WI38 (cell line): Measurements from ENCODE around the gene WTAP.
"Not testable (repeated sequence)": the region's sequence is repeated elsewhere in the genome, so short reads cannot be mapped to it uniquely, and the experiment has no call there.

Experiments used
- H3K4me3 ChIP-seq: 2 replicates; pipeline ENCODE4 v1.5.1; 2011; ENCODE audit warnings: low read depth, mild to moderate bottlenecking, control low read depth, low read length
- TF ChIP-seq, protein P1 (sequence below): IDR thresholded peaks from 2 replicates; pipeline ENCODE4 v1.5.1; 2012; ENCODE audit warnings: low read depth, mild to moderate bottlenecking, control low read depth, low read length

WTAP gene

DNA sequence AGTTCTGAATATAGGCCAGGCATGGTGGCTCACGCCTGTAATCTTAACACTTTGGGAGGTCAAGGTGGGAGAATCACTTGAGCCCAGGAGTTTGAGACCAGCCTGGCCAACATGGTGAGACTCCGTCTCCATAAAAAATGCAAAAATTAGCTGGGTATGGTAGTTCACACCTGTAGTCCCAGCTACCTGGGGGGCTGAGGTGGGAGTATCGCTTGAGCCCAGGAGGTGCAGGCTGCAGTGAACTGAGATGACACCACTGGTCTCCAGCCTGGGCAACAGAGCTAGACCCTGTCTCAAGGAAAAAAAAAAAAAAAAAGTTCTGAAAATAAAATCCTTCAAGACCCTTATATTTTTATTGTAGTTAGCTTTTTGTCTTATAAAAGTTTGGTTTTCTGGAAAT lies 11.7 kb upstream of the WTAP start:
- TF ChIP-seq, protein P1, sequence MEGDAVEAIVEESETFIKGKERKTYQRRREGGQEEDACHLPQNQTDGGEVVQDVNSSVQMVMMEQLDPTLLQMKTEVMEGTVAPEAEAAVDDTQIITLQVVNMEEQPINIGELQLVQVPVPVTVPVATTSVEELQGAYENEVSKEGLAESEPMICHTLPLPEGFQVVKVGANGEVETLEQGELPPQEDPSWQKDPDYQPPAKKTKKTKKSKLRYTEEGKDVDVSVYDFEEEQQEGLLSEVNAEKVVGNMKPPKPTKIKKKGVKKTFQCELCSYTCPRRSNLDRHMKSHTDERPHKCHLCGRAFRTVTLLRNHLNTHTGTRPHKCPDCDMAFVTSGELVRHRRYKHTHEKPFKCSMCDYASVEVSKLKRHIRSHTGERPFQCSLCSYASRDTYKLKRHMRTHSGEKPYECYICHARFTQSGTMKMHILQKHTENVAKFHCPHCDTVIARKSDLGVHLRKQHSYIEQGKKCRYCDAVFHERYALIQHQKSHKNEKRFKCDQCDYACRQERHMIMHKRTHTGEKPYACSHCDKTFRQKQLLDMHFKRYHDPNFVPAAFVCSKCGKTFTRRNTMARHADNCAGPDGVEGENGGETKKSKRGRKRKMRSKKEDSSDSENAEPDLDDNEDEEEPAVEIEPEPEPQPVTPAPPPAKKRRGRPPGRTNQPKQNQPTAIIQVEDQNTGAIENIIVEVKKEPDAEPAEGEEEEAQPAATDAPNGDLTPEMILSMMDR, result no peak
- no peak overlapping the region for H3K4me3 ChIP-seq

DNA sequence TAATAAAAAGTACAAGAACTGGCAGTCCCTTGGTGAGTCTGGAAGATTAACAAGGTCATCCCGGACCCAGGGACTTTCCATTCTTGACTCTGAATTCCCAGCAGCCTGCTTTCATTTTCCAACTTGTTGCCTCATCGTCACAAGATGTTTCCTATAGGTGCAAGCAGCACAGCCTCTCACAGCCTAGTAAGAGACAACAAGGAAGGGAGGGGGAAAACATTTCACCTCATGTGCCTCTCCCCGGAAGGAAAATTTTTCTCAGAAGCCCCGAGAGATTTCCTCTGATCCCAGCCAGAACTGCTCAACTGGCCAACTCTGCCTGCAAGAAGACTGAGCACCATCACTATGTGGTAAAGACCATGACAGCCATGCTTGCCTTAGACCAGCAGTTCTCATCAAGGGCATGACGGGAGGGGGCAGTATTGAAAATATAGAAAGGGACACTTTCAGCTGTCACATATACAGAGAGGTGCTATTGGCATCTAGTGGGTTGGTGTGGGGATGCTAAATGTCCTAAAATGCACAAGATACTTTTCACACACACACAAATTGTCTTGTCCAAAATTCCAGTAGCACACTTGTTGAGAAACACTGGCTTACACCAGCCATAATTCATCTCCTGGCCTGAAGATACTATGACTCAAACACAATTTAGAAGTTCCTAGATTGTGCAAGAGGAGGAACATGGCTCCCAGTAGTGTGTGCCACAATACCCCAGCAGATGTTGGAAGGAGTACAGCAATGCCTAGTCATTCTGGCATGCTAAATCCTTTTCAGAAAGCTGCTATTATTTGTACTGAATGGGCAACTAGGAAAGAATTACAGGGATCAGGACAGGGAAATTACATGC lies 10.8 kb upstream of the WTAP start:
- TF ChIP-seq, protein P1, result no peak
- peak overlapping the region; percentile 9; the same call in 1 of the 2 replicates for H3K4me3 ChIP-seq

DNA sequence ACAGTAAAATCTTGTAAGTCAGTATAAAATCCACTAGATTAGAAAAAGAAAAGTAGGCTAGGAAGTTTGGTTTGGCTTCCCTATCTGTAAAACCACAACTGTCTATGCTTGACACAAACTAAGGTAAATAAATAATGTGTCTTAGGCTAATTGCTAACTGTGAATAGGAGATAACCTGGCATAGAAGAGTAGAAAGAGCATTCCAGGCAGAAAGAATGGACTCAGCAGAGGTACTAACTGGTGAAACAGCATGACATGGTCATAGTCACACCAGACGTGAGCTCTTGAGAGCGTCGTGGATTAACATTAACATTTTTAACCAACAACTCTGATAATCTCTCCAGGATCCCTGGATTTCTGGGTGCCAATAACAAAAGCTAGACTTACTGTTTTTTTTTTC lies 8.7 kb upstream of the WTAP start:
- no peak overlapping the region for H3K4me3 ChIP-seq
- TF ChIP-seq, protein P1, result no peak

DNA sequence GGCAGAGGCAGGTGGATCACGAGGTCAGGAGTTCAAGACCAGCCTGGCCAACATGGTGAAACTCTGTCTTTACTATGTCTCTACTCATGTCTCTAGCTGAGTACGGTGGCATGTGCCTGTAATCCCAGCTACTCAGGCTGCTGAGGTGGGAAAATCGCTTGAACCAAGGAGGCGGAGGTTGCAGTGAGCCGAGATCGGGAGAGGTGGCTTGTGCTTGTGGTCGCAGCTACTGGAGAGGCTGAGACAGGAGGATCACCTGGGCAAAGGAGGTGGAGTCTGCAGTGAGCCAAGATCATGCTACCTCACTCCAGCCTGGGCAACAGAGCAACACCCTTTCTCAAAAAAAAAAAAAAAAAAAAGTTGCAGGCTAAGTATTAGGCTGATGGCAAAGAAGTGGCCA lies 8.0 kb upstream of the WTAP start:
- TF ChIP-seq, protein P1, result no peak

DNA sequence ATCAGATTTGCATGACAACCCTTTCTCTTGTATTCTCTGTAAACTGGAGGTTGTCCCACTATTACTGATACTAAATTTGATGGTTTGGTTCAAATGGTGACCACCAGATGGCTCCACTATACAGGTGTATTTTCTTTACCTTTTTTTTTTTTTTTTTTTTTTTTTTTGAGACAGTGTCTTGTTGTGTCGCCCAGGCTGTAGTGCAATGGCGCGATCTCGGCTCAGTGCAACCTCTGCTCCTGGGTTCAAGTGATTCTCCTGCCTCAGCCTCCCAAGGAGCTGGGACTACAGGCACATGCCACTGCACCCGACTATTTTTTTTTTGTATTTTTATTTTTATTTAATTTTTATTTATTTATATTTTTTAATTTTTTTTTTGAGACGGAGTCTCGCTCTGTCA lies 6.6 kb upstream of the WTAP start:
- H3K4me3 ChIP-seq, result no peak overlapping the region
- TF ChIP-seq, protein P1, result 0 out of 2 replicates have a peak, but pooled peaks have one; percentile 11

More for the DNA sequence above, 8.0 kb upstream of the WTAP start:
- no peak overlapping the region for H3K4me3 ChIP-seq

DNA sequence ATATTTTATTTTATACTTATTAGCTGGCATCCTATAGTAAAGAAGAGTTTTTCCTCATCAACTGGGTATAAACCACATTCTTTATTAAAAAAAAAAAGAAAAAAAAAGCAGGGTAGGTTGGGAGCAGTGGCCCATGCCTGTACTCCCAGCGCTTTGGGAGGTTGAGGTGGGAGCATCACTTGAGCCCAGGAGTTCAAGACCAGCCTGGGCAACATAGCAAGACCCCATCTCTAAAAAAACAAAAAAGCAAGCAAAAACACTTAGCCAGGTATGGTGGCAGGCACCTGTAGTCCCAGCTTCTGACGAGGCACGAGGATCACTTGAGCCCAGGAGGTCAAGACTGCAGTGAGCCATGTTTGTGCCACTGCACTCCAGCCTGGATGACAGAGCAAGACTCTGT lies 5.3 kb upstream of the WTAP start:
- H3K4me3 ChIP-seq, result not testable (repeated sequence)

DNA sequence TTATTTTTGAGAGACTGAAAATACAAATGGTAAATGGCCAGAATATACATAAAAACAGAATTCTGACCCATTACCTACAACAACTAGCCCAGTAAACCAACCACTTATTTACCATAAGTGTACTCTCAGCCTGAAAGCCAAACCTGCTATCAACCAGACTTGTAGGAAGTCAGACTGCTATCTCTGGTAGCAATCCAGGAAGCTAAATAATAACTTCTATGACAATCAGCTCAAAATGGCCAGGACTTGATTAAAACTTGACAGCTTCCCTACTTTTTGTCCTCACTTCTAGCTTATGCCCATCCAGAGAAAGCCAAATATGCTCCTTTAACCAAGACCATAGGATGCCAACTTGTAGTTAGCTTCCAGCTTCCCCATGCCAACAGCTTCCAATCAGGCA lies 4.7 kb upstream of the WTAP start:
- TF ChIP-seq, protein P1, result no peak
- no peak overlapping the region for H3K4me3 ChIP-seq
